Measurements from ENCODE around the gene HAAO.

Gene HAAO

GRCh38 chr2:42793334-42794270 lies 1.2 kb upstream of the HAAO start:
- no peak for DNase-seq (ENCODE audit: low spot score)

- DNase-seq (ENCODE audit: low spot score): no peak
Observed at GRCh38 chr2:42792087-42792582, 248 bp downstream of the HAAO start.

GRCh38 chr2:42791606-42792005 lies 777 bp downstream of the HAAO start:
- DNase-seq (ENCODE audit: low spot score): no peak

GRCh38 chr2:42789751-42790150 lies 2.6 kb downstream of the HAAO start:
- DNase-seq (ENCODE audit: low spot score): no peak

GRCh38 chr2:42788882-42789281 lies 3.5 kb downstream of the HAAO start:
- DNase-seq (ENCODE audit: low spot score): no peak

GRCh38 chr2:42788478-42788793 lies 3.9 kb downstream of the HAAO start:
- no peak for DNase-seq (ENCODE audit: low spot score)

GRCh38 chr2:42787788-42788477 lies 4.5 kb downstream of the HAAO start:
- DNase-seq (ENCODE audit: low spot score): no peak

- no peak for DNase-seq (ENCODE audit: low spot score)
Observed at GRCh38 chr2:42787424-42787787, 5.0 kb downstream of the HAAO start.

- DNase-seq (ENCODE audit: low spot score): no peak
Observed at GRCh38 chr2:42786561-42787345, 5.6 kb downstream of the HAAO start.

GRCh38 chr2:42784204-42784880 lies 8.0 kb downstream of the HAAO start:
- no peak for DNase-seq (ENCODE audit: low spot score)

GRCh38 chr2:42783511-42783910 lies 8.9 kb downstream of the HAAO start:
- DNase-seq (ENCODE audit: low spot score): no peak

- DNase-seq (ENCODE audit: low spot score): no peak
Observed at GRCh38 chr2:42781181-42781580, 11.2 kb downstream of the HAAO start.

- no peak for DNase-seq (ENCODE audit: low spot score)
Observed at GRCh38 chr2:42777883-42778805, 14.2 kb downstream of the HAAO start.

- no peak for DNase-seq (ENCODE audit: low spot score)
Observed at GRCh38 chr2:42775810-42776209, 16.6 kb downstream of the HAAO start.

GRCh38 chr2:42775186-42775585 lies 17.2 kb downstream of the HAAO start:
- DNase-seq (ENCODE audit: low spot score): no peak

GRCh38 chr2:42771546-42772153 lies 20.7 kb downstream of the HAAO start:
- DNase-seq (ENCODE audit: low spot score): no peak

GRCh38 chr2:42770288-42771131 lies 21.9 kb downstream of the HAAO start:
- DNase-seq (ENCODE audit: low spot score): peak; percentile 63

- no peak for DNase-seq (ENCODE audit: low spot score)
Observed at GRCh38 chr2:42769583-42770287, 22.6 kb downstream of the HAAO start.

GRCh38 chr2:42768706-42769256 lies 23.6 kb downstream of the HAAO start:
- DNase-seq (ENCODE audit: low spot score): no peak

Data from SW480 (cell line).